H9 (cell line): ENCODE data around the gene GPR161. TPM values are rescaled to one million over a fixed set of nuclear protein-coding genes. Genes with fewer than 3 reads are reported as not detected.

Experiments
- DNase-seq: peaks from one replicate; pipeline ENCODE4 v3.0.0-alpha.2; 2017
- H2AFZ ChIP-seq: one replicate; pipeline ENCODE4 v1.6.1; 2013; ENCODE audit warnings: mild to moderate bottlenecking, low read length, control low read depth, moderate library complexity
- H2AK5ac ChIP-seq: 2 replicates; pipeline ENCODE4 v1.6.1; 2013; ENCODE audit warnings: low read length, control low read depth, mixed read lengths; ENCODE audit not compliant: insufficient read length
- H2BK120ac ChIP-seq: one replicate; pipeline ENCODE4 v1.6.1; 2013; ENCODE audit warnings: low read depth, mild to moderate bottlenecking, low read length, control low read depth, inconsistent platforms; ENCODE audit not compliant: poor library complexity, severe bottlenecking
- H2BK12ac ChIP-seq: 2 replicates; pipeline ENCODE4 v1.6.1; 2013; ENCODE audit warnings: low read length, control low read depth, mixed read lengths, low read depth; ENCODE audit not compliant: insufficient read length
- H2BK15ac ChIP-seq: 2 replicates; pipeline ENCODE4 v1.6.1; 2013; ENCODE audit warnings: low read depth, low read length, control low read depth
- H2BK20ac ChIP-seq: one replicate; pipeline ENCODE4 v1.6.1; 2013; ENCODE audit warnings: low read depth, mild to moderate bottlenecking, low read length, control low read depth, inconsistent platforms; ENCODE audit not compliant: poor library complexity, severe bottlenecking
- H2BK5ac ChIP-seq: 2 replicates; pipeline ENCODE4 v1.6.1; 2013; ENCODE audit warnings: low read length, control low read depth, mixed read lengths; ENCODE audit not compliant: insufficient read length
- H3K14ac ChIP-seq: 2 replicates; pipeline ENCODE4 v1.6.1; 2013; ENCODE audit warnings: low read length, control low read depth; ENCODE audit not compliant: insufficient read depth
- H3K18ac ChIP-seq: 2 replicates; pipeline ENCODE4 v1.6.1; 2013; ENCODE audit warnings: low read depth, mild to moderate bottlenecking, mixed read lengths, low read length, control low read depth; ENCODE audit not compliant: insufficient read length
- H3K23ac ChIP-seq: 2 replicates; pipeline ENCODE4 v1.6.1; 2013; ENCODE audit warnings: low read length, control low read depth, mixed read lengths, low read depth; ENCODE audit not compliant: insufficient read length
- H3K23me2 ChIP-seq: 2 replicates; pipeline ENCODE4 v1.6.1; 2013; ENCODE audit warnings: low read depth, mild to moderate bottlenecking, mixed read lengths, low read length, control low read depth; ENCODE audit not compliant: insufficient read length, poor library complexity, severe bottlenecking
- H3K27ac ChIP-seq: 2 replicates; pipeline ENCODE4 v1.5.1; 2013; ENCODE audit warnings: low read length, control low read depth, mixed read lengths, low read depth; ENCODE audit not compliant: insufficient read length
- H3K27me3 ChIP-seq: 2 replicates; pipeline ENCODE4 v1.6.1; 2013; ENCODE audit warnings: low read length, control low read depth, inconsistent platforms; ENCODE audit not compliant: insufficient read depth
- H3K4ac ChIP-seq: 2 replicates; pipeline ENCODE4 v1.6.1; 2013; ENCODE audit warnings: low read depth, mild to moderate bottlenecking, control low read depth, inconsistent platforms, low read length, moderate library complexity
- H3K4me1 ChIP-seq: 2 replicates; pipeline ENCODE4 v1.6.1; 2013; ENCODE audit warnings: low read length, control low read depth, inconsistent platforms; ENCODE audit not compliant: insufficient read depth
- H3K4me2 ChIP-seq: 2 replicates; pipeline ENCODE4 v1.6.1; 2013; ENCODE audit warnings: low read length, control low read depth, mixed read lengths; ENCODE audit not compliant: insufficient read length, insufficient read depth
- H3K56ac ChIP-seq: 2 replicates; pipeline ENCODE4 v1.6.1; 2013; ENCODE audit warnings: low read depth, mild to moderate bottlenecking, mixed read lengths, low read length, control low read depth; ENCODE audit not compliant: insufficient read length
- H3K79me1 ChIP-seq: 2 replicates; pipeline ENCODE4 v1.6.1; 2013; ENCODE audit warnings: low read depth, mild to moderate bottlenecking, moderate library complexity, low read length, control low read depth, inconsistent platforms; ENCODE audit not compliant: insufficient read depth, poor library complexity, severe bottlenecking
- H3K79me2 ChIP-seq: 2 replicates; pipeline ENCODE4 v1.6.1; 2013; ENCODE audit warnings: low read length, control low read depth, inconsistent platforms; ENCODE audit not compliant: insufficient read depth
- H3K9ac ChIP-seq: 2 replicates; pipeline ENCODE4 v1.6.1; 2013; ENCODE audit warnings: low read length, control low read depth, mixed read lengths; ENCODE audit not compliant: insufficient read length; ENCODE audit errors: extremely low read depth
- H3K9me3 ChIP-seq: one replicate; pipeline ENCODE4 v1.6.1; 2013; ENCODE audit warnings: low read depth, low read length, inconsistent platforms; ENCODE audit not compliant: control insufficient read depth
- H3T11ph ChIP-seq: one replicate; pipeline ENCODE4 v1.6.1; 2013; ENCODE audit warnings: mild to moderate bottlenecking, low read length, control low read depth, inconsistent platforms
- H4K20me1 ChIP-seq: one replicate; pipeline ENCODE4 v1.6.1; 2013; ENCODE audit not compliant: control insufficient read depth, insufficient read length, insufficient read depth
- H4K5ac ChIP-seq: 2 replicates; pipeline ENCODE4 v1.6.1; 2013; ENCODE audit warnings: low read depth, mild to moderate bottlenecking, mixed read lengths, low read length, control low read depth; ENCODE audit not compliant: insufficient read length
- H4K8ac ChIP-seq: replicated peaks from 2 replicates; pipeline ENCODE4 v1.6.1; 2013; ENCODE audit warnings: low read length, control low read depth, mixed read lengths, low read depth; ENCODE audit not compliant: insufficient read length
- H4K91ac ChIP-seq: 2 replicates; pipeline ENCODE4 v1.6.1; 2013; ENCODE audit warnings: low read depth, mild to moderate bottlenecking, moderate library complexity, mixed read lengths, low read length, control low read depth; ENCODE audit not compliant: insufficient read length
- H3K27ac Mint-ChIP-seq, 3 experiments: 2 replicates in 2 of 3; 3 replicates in 1 of 3; pipeline ENCODE4 v1.8.0; 2020 to 2021; ENCODE audit warnings: mixed read lengths in 3 of 3, mild to moderate bottlenecking in 1 of 3, moderate library complexity in 1 of 3
- H3K27me3 Mint-ChIP-seq: 2 replicates; pipeline ENCODE4 v1.8.0; 2021; ENCODE audit warnings: low read depth, mild to moderate bottlenecking, moderate library complexity, mixed read lengths
- H3K36me3 Mint-ChIP-seq, 3 experiments: 2 replicates in 2 of 3; 3 replicates in 1 of 3; pipeline ENCODE4 v1.8.0; 2020 to 2021; ENCODE audit warnings: low read depth in 3 of 3, mixed read lengths in 3 of 3; ENCODE audit not compliant: insufficient read depth in 1 of 3
- H3K4me1 Mint-ChIP-seq, 2 experiments: 2 replicates each; pipeline ENCODE4 v1.8.0; 2020; ENCODE audit warnings: mixed read lengths in 2 of 2
- H3K4me3 Mint-ChIP-seq, 2 experiments: 2 replicates in 1 of 2; 3 replicates in 1 of 2; pipeline ENCODE4 v1.8.0; 2020 to 2021; ENCODE audit warnings: mild to moderate bottlenecking in 2 of 2, mixed read lengths in 2 of 2, moderate library complexity in 1 of 2
- H3K9me3 Mint-ChIP-seq, 2 experiments: 2 replicates in 1 of 2; 3 replicates in 1 of 2; pipeline ENCODE4 v1.8.0; 2020; ENCODE audit warnings: mild to moderate bottlenecking in 2 of 2, mixed read lengths in 2 of 2, moderate library complexity in 1 of 2
- CTCF ChIP-seq: fragments of 200-600 bp; sonication (generic); conservative IDR thresholded peaks from 3 replicates; pipeline ENCODE4 v1.8.0; 2021; ENCODE audit warnings: antibody characterized with exemption, mild to moderate bottlenecking
- WGBS: extraction: QIAGEN DNeasy Blood & Tissue Kit; methylation state at CpG from one replicate; pipeline ENCODE4 v1.1.7; 2013; ENCODE audit warnings: missing lambda C conversion rate, low lambda C conversion rate, mixed read lengths; ENCODE audit not compliant: insufficient read length; ENCODE audit errors: extremely low coverage; 5-methylcytosine and 5-hydroxymethylcytosine counted together
- total RNA-seq: library from RNA; stranded (reverse); gene quantifications from 2 replicates; pipeline ENCODE4 v1.2.1, GENCODE V29; 2021

The GPR161 gene
- total RNA-seq, 1 experiment from 2014 or later, result 10.6 TPM

GRCh38 chr1:168135116-168135920 lies 1.4 kb downstream of the GPR161 start:
- Histone ChIP-seq H2BK120ac (no peak overlapping the region), H2BK20ac (no peak overlapping the region), H3K27me3 (peaks cover 2% of the 10 kb centered on the region; the same call in 1 of the 2 replicates), H3K4me2 (peak overlapping the region; percentile 70), H3K18ac (no peak overlapping the region), H3K79me1 (no peaks in the 10 kb centered on the region), H4K91ac (no peak overlapping the region), H3K9me3 (no peaks in the 10 kb centered on the region), H3T11ph (no peak overlapping the region), H2AFZ (no peak overlapping the region), H2BK5ac (no peak overlapping the region), H3K79me2 (no peaks in the 10 kb centered on the region), H3K23me2 (peaks cover 15% of the 10 kb centered on the region), H4K8ac (no peak overlapping the region), H3K4me1 (peaks cover 4% of the 10 kb centered on the region), H2AK5ac (no peak overlapping the region), H3K4ac (no peak overlapping the region), H4K20me1 (no peaks in the 10 kb centered on the region), H3K9ac (no peak overlapping the region), H3K14ac (no peak overlapping the region), H3K27ac (no peak overlapping the region), H2BK12ac (no peak overlapping the region), H3K23ac (no peak overlapping the region), H3K56ac (no peak overlapping the region), H4K5ac (no peak overlapping the region), H2BK15ac (no peak overlapping the region)
- DNase-seq, result peak; percentile 39
- peak overlapping the region; percentile 72 to 92 for H3K4me3 Mint-ChIP-seq
- no peaks in the 10 kb centered on the region; a peak in 2 of 5 replicates for H3K9me3 Mint-ChIP-seq
- H3K36me3 Mint-ChIP-seq, result peaks cover 2 to 14% (median 5%) of the 10 kb centered on the region in 3 experiments; a peak in 3 of 7 replicates
- H3K27me3 Mint-ChIP-seq, result peaks cover 37% of the 10 kb centered on the region
- no peak overlapping the region for H3K27ac Mint-ChIP-seq
- no CpG with 5 or more reads among the region's 12 CpGs for WGBS
- H3K4me1 Mint-ChIP-seq, result peaks cover 31 to 35% of the 10 kb centered on the region in 2 experiments
- no peak for TF ChIP-seq CTCF
